ENCODE measurements around the gene CREB3L2.

DNA sequence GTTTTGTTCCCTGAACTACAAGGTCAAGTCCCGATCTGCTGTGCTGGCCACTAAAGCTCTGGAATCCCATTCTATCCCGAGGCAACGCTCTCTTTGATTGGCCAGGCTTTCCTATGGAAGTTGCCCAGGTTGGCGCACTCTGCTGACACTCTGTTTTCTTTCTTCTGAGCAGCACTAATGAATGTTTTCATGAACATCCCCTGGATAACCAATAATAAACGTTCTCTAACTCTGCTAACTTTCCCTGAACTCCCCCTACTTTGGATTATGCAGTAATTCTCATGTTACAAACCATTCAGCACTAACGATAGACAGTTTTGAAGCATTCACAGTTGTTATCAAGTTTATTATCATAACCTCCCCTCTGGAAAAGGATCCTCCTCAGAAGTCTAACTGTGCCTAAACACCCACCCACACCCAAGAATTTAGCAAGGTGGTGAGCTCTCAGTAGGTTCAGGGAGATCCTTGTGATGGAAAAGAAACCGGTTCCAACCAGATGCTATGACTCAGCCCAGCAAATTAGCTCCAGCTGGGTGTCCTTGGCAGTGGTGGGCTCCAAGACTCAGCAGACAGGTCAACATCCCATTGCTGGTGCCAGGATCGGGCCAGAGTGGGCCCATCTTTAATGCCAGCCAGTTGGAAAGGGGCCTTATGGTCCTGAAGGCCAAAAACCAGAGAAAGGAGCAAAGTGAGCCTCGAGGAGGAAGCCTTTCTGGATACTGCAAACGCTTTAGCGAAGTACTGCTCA, 68.4 kb downstream of the CREB3L2 start:
- TF ChIP-seq, protein P1, sequence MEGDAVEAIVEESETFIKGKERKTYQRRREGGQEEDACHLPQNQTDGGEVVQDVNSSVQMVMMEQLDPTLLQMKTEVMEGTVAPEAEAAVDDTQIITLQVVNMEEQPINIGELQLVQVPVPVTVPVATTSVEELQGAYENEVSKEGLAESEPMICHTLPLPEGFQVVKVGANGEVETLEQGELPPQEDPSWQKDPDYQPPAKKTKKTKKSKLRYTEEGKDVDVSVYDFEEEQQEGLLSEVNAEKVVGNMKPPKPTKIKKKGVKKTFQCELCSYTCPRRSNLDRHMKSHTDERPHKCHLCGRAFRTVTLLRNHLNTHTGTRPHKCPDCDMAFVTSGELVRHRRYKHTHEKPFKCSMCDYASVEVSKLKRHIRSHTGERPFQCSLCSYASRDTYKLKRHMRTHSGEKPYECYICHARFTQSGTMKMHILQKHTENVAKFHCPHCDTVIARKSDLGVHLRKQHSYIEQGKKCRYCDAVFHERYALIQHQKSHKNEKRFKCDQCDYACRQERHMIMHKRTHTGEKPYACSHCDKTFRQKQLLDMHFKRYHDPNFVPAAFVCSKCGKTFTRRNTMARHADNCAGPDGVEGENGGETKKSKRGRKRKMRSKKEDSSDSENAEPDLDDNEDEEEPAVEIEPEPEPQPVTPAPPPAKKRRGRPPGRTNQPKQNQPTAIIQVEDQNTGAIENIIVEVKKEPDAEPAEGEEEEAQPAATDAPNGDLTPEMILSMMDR (IDR thresholded peaks at IDR 0.05; ENCODE audit: insufficient read depth, low read length, poor library complexity, severe bottlenecking): no peak
- TF ChIP-seq EZH2phosphoT487 (conservative IDR thresholded peaks at IDR 0.05; ENCODE audit: low read length): no peak

All from SU-DHL-6 (cell line).